ENCODE measurements around the gene TRDN.

TRDN gene

GRCh38 chr6:123635567-123635966 is 1.2 kb downstream of the TRDN start:
- no peak for DNase-seq (ENCODE audit: low spot score)
- TF ChIP-seq CTCF (IDR thresholded peaks at IDR 0.05; ENCODE audit: poor library complexity, severe bottlenecking): no peak
- no peak for ATAC-seq (ENCODE audit: low read depth)
- H3K4me1 ChIP-seq (ENCODE audit: insufficient read depth, poor library complexity, severe bottlenecking): no peaks in the 10 kb centered on the region
- H3K27me3 ChIP-seq (ENCODE audit: insufficient read depth, poor library complexity, severe bottlenecking): peaks cover 5% of the 10 kb centered on the region
- no peaks in the 10 kb centered on the region for H3K36me3 ChIP-seq (ENCODE audit: low read depth)
- no peak overlapping the region for H3K4me3 ChIP-seq (ENCODE audit: severe bottlenecking)
- H3K27ac ChIP-seq (ENCODE audit: poor library complexity, severe bottlenecking): no peak overlapping the region
- no peaks in the 10 kb centered on the region for H3K9me3 ChIP-seq (ENCODE audit: severe bottlenecking)

GRCh38 chr6:123635144-123635543 is 1.6 kb downstream of the TRDN start:
- H3K27me3 ChIP-seq (ENCODE audit: insufficient read depth, poor library complexity, severe bottlenecking): peaks cover 5% of the 10 kb centered on the region
- no peaks in the 10 kb centered on the region for H3K36me3 ChIP-seq (ENCODE audit: low read depth)
- H3K27ac ChIP-seq (ENCODE audit: poor library complexity, severe bottlenecking): no peak overlapping the region
- ATAC-seq (ENCODE audit: low read depth) (no peak), DNase-seq (ENCODE audit: low spot score) (no peak)
- no peaks in the 10 kb centered on the region for H3K9me3 ChIP-seq (ENCODE audit: severe bottlenecking)
- H3K4me3 ChIP-seq (ENCODE audit: severe bottlenecking): no peak overlapping the region
- no peaks in the 10 kb centered on the region for H3K4me1 ChIP-seq (ENCODE audit: insufficient read depth, poor library complexity, severe bottlenecking)
- TF ChIP-seq CTCF (IDR thresholded peaks at IDR 0.05; ENCODE audit: poor library complexity, severe bottlenecking): no peak

DNA sequence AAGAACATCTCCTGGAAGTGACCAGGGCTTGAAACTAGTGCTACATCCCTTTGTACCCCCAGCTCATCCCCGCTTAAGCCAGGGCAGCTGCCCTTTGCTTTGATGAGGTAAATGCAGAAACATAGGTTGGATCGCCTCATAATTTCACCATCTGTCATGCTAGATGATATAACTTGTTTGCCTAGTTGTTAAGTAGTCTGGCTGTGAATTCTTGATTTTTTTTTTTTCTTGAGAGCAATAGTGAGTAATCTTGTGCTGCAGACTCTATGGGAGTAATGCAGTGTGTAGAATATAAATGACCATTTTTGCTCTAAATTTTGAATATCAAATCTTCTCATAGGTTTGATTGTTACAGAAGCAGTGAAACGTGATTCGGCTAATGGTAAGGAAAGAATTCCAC is 4.1 kb downstream of the TRDN start:
- Histone ChIP-seq H3K9me3 (ENCODE audit: severe bottlenecking) (no peaks in the 10 kb centered on the region), H3K27ac (ENCODE audit: poor library complexity, severe bottlenecking) (no peak overlapping the region), H3K27me3 (ENCODE audit: insufficient read depth, poor library complexity, severe bottlenecking) (peaks cover 5% of the 10 kb centered on the region), H3K4me1 (ENCODE audit: insufficient read depth, poor library complexity, severe bottlenecking) (no peaks in the 10 kb centered on the region), H3K36me3 (ENCODE audit: low read depth) (no peaks in the 10 kb centered on the region), H3K4me3 (ENCODE audit: severe bottlenecking) (no peak overlapping the region)
- DNase-seq (ENCODE audit: low spot score): no peak
- no peak for TF ChIP-seq CTCF (IDR thresholded peaks at IDR 0.05; ENCODE audit: poor library complexity, severe bottlenecking)
- ATAC-seq (ENCODE audit: low read depth): no peak

GRCh38 chr6:123629258-123629941 is 7.3 kb downstream of the TRDN start:
- no peak for DNase-seq (ENCODE audit: low spot score)
- Histone ChIP-seq H3K9me3 (ENCODE audit: severe bottlenecking) (no peaks in the 10 kb centered on the region), H3K4me3 (ENCODE audit: severe bottlenecking) (no peak overlapping the region), H3K4me1 (ENCODE audit: insufficient read depth, poor library complexity, severe bottlenecking) (no peaks in the 10 kb centered on the region), H3K27ac (ENCODE audit: poor library complexity, severe bottlenecking) (no peak overlapping the region), H3K36me3 (ENCODE audit: low read depth) (no peaks in the 10 kb centered on the region), H3K27me3 (ENCODE audit: insufficient read depth, poor library complexity, severe bottlenecking) (peaks cover 5% of the 10 kb centered on the region)
- TF ChIP-seq CTCF (IDR thresholded peaks at IDR 0.05; ENCODE audit: poor library complexity, severe bottlenecking): no peak
- ATAC-seq (ENCODE audit: low read depth): no peak

GRCh38 chr6:123625696-123626095 is 11.1 kb downstream of the TRDN start:
- H3K4me3 ChIP-seq (ENCODE audit: severe bottlenecking): no peak overlapping the region
- no peaks in the 10 kb centered on the region for H3K9me3 ChIP-seq (ENCODE audit: severe bottlenecking)
- TF ChIP-seq CTCF (IDR thresholded peaks at IDR 0.05; ENCODE audit: poor library complexity, severe bottlenecking): no peak
- H3K27ac ChIP-seq (ENCODE audit: poor library complexity, severe bottlenecking): no peak overlapping the region
- no peaks in the 10 kb centered on the region for H3K27me3 ChIP-seq (ENCODE audit: insufficient read depth, poor library complexity, severe bottlenecking)
- no peak for ATAC-seq (ENCODE audit: low read depth)
- no peaks in the 10 kb centered on the region for H3K4me1 ChIP-seq (ENCODE audit: insufficient read depth, poor library complexity, severe bottlenecking)
- DNase-seq (ENCODE audit: low spot score): no peak
- no peaks in the 10 kb centered on the region for H3K36me3 ChIP-seq (ENCODE audit: low read depth)
